A549 (cell line): Measurements from ENCODE around the gene ACER1.

ENCODE experiments used
- BHLHE40 ChIP-seq: IDR thresholded peaks from 2 replicates; pipeline ENCODE4 v1.6.1; 2012; ENCODE audit warnings: low read depth, low read length, inconsistent platforms
- CTCF ChIP-seq: fragments of >200 bp; sonication (Bioruptor Twin); formaldehyde crosslinking; IDR thresholded peaks from 3 replicates; pipeline ENCODE4 v1.5.1; 2016
- EP300 ChIP-seq, 2 experiments: fragments of >200 bp; sonication (Bioruptor Twin); formaldehyde crosslinking; IDR thresholded peaks; 2 replicates in 1 of 2; 3 replicates in 1 of 2; pipeline ENCODE4 v1.6.1; 2016 to 2017
- POLR2A ChIP-seq: IDR thresholded peaks from 2 replicates; pipeline ENCODE4 v1.6.1; 2012; ENCODE audit warnings: mild to moderate bottlenecking, low read length
- RCOR1 ChIP-seq: fragments of 150-350 bp; IDR thresholded peaks from 2 replicates; pipeline ENCODE4 v1.6.1; 2014; ENCODE audit warnings: antibody characterized with exemption, low read length, low read depth
- RFX5 ChIP-seq: fragments of 450-650 bp; IDR thresholded peaks from 2 replicates; pipeline ENCODE4 v1.7.1; 2014; ENCODE audit warnings: antibody characterized with exemption, mild to moderate bottlenecking, moderate library complexity
- RNF2 ChIP-seq: fragments of 200-600 bp; sonication (generic); IDR thresholded peaks from 2 replicates; pipeline ENCODE4 v1.6.1; 2016; ENCODE audit warnings: low read depth, mild to moderate bottlenecking, antibody characterized with exemption, moderate library complexity, borderline replicate concordance
- SMC3 ChIP-seq: fragments of >200 bp; sonication (Bioruptor Twin); formaldehyde crosslinking; IDR thresholded peaks from 3 replicates; pipeline ENCODE4 v1.6.1; 2018; ENCODE audit warnings: inconsistent platforms
- TFCP2L1 ChIP-seq: fragments of 250-450 bp; sonication (Bioruptor Pico); IDR thresholded peaks from 2 replicates; pipeline ENCODE4 v1.5.0; 2021; ENCODE audit warnings: mild to moderate bottlenecking
- USF2 ChIP-seq: fragments of 450-650 bp; IDR thresholded peaks from 2 replicates; pipeline ENCODE4 v1.6.1; 2014; ENCODE audit warnings: antibody characterized with exemption
- TF ChIP-seq, protein P1 (sequence below): IDR thresholded peaks from 2 replicates; pipeline ENCODE4 v1.6.1; 2012

- TF ChIP-seq CTCF (no peak), BHLHE40 (no peak), POLR2A (no peak), RFX5 (no peak), RNF2 (no peak), SMC3 (no peak), USF2 (no peak), RCOR1 (no peak), TFCP2L1 (CRISPR knock-in tag) (no peak), EP300 (IDR thresholded peaks at IDR 0.05) (no peak)
- TF ChIP-seq, protein P1, sequence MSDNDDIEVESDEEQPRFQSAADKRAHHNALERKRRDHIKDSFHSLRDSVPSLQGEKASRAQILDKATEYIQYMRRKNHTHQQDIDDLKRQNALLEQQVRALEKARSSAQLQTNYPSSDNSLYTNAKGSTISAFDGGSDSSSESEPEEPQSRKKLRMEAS: no peak
These were observed 7.8 kb downstream of the ACER1 start for GRCh38 chr19:6325614-6326013.
